ENCODE measurements around the gene ADCY3.

ADCY3 gene

DNA sequence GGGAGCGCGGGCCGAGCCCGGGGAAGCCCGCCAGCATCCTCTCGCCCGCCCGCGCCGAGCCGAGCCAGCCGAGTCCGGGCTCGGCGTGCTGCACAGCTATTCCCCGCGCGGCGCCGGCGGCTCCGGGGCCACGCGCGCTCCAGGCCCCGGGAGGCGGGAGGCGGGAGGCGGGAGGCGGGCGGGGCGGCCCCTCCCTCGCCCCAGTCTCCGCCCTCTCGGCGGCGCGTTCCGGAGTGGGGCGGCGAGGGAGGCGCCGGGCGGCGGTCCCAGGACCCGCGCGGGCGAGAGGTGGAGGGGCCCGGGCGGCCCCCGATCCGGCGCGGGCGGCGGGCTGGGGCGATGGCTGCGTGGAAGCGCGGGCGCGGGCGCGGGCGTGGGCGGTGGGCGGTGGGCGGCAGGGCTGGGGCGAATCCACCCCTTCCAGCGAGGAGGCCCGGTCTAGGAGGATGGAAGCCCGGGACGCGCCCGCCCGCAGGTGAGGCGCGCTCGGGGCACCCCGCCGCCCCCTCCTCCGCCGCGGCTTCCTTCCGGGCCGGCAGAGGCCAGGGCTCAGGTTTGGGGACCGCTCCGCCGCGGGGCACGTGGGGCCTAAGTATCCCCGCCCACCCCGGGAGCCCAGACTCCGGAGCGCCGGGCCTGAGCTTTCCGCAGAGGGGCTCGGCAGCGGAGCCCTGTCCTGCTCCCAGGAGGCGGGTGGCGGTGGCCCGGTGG is at the start of gene ADCY3:
TSS of gene ADCY3 (minus strand) at position 140 of the 711 bp plus-strand sequence. CDS start 1,250 bp downstream, outside the sequence.
- in situ Hi-C loops (cut with MboI; ENCODE audit: low sequenced_read_pairs): no loop called here

- in situ Hi-C loops (cut with MboI; ENCODE audit: low sequenced_read_pairs): loop anchor here (25.0 kb wide), 1 partner anchor 557 kb away; no protein-coding TSS in a partner anchor
These were observed 49.7 kb upstream of the ADCY3 start for GRCh38 chr2:24969784-24970183.

- in situ Hi-C loops (cut with MboI; ENCODE audit: low sequenced_read_pairs): loop anchor here (25.0 kb wide), 1 partner anchor 550 kb away; no protein-coding TSS in a partner anchor
These were observed 41.9 kb upstream of the ADCY3 start for GRCh38 chr2:24961903-24962302.

DNA sequence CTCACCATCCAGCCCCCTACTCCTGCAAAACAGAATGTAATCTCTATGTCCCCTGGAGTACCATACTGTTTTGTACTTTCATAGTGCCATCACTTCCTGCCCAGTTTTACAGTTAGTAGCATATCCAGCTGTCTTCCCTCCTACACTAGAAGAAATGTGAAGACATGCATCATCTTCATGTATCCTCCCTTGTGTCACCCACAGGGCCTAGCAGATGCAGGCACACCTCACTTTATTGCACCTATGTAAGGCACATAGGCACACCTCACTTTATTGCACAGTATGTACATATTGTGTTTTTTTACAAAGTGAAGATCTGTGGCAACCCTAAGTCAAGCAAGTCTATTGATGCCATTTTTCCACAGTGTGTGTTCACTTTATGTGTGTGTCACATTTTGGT is 39.7 kb upstream of the ADCY3 start:
- in situ Hi-C loops (cut with MboI; ENCODE audit: low sequenced_read_pairs): loop anchor here (25.0 kb wide), 1 partner anchor 547 kb away; no protein-coding TSS in a partner anchor

DNA sequence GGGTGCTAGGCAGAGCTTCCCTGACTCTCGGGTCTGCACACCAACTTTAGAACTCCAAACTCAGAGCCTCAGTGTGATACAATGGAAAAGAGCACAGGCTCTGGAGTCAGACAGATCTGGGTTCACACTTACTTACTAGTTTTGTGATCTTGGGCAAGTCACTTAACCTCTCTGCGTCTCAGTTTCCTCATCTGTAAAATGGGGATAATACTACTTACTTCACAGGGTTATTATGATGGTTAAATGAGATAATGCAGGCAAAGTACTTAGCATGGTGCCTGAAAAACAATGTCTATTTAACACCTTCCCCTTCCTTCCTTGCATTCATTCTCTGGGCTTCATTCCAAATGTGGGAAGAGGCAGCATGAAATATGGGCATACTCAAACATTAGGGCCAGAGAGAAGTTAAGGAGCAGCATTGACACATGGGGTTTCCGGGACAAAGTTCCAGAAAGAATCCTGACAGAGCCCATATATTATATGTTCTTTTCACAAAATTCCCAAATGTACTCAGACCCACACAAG is 38.4 kb upstream of the ADCY3 start:
- in situ Hi-C loops (cut with MboI; ENCODE audit: low sequenced_read_pairs): loop anchor here (25.0 kb wide), 1 partner anchor 546 kb away; no protein-coding TSS in a partner anchor

DNA sequence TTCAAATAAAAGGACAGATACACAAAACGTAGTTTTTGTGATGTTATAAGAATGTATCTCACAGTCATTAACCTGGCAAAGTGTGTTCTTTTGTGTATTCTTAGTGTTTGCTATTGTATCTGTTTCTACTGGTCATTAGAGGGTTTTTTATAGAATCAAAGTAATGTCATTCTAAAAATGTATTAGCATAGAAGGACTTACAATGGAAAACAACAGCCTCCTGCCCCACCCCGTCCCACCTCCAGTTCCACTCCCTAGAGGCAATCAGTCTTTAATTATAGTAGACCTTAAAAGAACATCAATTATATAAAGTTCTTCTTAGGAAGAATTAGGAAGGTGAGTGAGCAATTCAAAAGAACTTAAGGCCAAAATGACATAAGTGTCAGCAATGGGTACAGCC is 37.9 kb upstream of the ADCY3 start:
- in situ Hi-C loops (cut with MboI; ENCODE audit: low sequenced_read_pairs): loop anchor here (25.0 kb wide), 1 partner anchor 546 kb away; no protein-coding TSS in a partner anchor

- in situ Hi-C loops (cut with MboI; ENCODE audit: low sequenced_read_pairs): loop anchor here (25.0 kb wide), 1 partner anchor 545 kb away; no protein-coding TSS in a partner anchor
These were observed 37.2 kb upstream of the ADCY3 start for GRCh38 chr2:24957221-24957620.

- in situ Hi-C loops (cut with MboI; ENCODE audit: low sequenced_read_pairs): loop anchor here (25.0 kb wide), 1 partner anchor 544 kb away; no protein-coding TSS in a partner anchor
These were observed 35.9 kb upstream of the ADCY3 start for GRCh38 chr2:24955921-24956320.

- in situ Hi-C loops (cut with MboI; ENCODE audit: low sequenced_read_pairs): loop anchor here (25.0 kb wide), 1 partner anchor 543 kb away; no protein-coding TSS in a partner anchor
These were observed 35.2 kb upstream of the ADCY3 start for GRCh38 chr2:24955232-24955631.

GRCh38 chr2:24950102-24950501 is 30.1 kb upstream of the ADCY3 start:
- in situ Hi-C loops (cut with MboI; ENCODE audit: low sequenced_read_pairs): loop anchor here (25.0 kb wide), 1 partner anchor 538 kb away; no protein-coding TSS in a partner anchor

DNA sequence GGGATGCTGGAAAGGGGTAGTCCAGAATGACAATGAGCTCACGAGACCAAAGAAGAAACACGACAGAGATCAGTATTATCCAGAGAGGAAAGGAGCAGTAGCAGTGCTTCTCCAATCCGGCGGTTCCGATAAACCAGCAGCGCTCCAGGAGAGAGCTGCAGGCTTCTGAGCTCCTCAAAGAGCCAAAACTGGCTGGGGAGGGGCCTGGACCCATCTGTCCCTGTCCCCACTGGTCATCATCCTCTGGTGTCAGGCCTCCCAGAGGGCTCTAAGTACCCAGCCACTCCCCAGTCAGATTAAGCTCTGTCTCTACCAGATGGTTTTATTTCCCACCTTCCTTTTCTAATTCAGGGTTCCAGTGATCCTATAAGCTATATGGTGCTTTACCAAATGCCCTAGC is 28.5 kb upstream of the ADCY3 start:
- in situ Hi-C loops (cut with MboI; ENCODE audit: low sequenced_read_pairs): no loop called here

DNA sequence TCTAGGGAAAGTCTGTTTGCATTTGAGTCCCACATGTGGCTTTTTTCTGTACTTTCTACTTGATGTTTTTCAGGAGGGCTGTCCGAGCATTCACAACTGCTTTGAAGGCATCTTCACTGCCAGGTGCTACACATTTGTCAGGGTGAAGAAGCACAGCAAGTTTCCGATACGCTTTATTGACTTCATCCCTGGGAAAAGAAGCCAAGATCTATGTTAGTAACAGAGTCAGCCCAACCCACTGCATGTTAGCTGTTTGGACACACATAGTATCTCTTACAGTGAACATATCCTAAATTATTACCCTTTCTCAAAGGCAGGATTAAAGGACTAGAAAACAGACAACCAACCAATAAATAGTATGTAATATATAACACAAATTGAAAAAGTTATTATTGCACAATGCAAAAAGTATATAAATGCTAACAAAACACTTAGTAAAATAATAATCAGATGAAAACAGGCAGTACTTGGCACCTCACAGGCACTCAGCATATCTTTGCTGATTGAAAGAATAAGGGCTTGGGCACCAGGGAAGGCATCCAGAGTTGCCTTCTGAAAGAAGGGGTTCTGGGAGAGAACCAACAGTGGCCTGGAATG is 27.6 kb upstream of the ADCY3 start:
- in situ Hi-C loops (cut with MboI; ENCODE audit: low sequenced_read_pairs): no loop called here

DNA sequence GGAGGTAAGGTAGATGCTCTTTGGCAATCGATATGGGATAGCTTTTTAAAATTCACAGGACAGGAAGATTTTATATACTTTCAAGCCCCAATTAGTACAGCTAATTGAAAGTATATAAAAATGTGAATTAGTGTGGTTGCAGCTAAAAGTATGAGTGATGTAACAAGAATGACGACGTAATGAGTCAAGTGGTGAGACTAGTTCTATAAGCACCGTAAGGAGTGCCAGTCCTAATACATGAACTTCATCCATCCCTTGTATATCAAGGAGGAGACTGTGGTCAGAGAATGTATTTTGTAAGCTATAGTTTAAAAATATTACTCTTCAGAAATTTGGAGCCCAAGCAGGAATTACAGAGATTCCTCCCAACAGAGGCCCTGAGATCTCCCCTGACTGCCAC is 25.9 kb upstream of the ADCY3 start:
- in situ Hi-C loops (cut with MboI; ENCODE audit: low sequenced_read_pairs): no loop called here

GRCh38 chr2:24943427-24944053 is 23.5 kb upstream of the ADCY3 start:
- in situ Hi-C loops (cut with MboI; ENCODE audit: low sequenced_read_pairs): no loop called here

DNA sequence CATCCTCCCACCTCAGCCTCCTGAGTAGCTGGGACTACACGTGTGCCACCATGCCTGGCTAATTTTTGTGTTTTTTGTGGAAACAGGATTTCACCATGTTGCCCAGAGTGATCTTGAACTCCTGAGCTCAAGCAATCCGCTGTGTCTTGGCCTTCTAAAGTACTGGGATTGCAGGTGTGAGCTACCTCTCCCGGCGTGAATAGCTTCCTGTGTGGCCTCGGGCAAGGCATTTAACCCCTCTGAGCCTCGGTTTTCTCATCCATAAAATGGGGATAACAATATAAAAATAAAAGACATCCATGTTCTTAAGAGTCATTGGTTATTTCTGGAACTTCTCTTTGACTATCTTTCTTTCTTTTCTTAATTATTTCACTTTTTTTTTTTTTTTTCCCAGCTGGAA is 19.3 kb upstream of the ADCY3 start:
- in situ Hi-C loops (cut with MboI; ENCODE audit: low sequenced_read_pairs): no loop called here

- in situ Hi-C loops (cut with MboI; ENCODE audit: low sequenced_read_pairs): no loop called here
These were observed 17.2 kb upstream of the ADCY3 start for GRCh38 chr2:24937236-24937635.

DNA sequence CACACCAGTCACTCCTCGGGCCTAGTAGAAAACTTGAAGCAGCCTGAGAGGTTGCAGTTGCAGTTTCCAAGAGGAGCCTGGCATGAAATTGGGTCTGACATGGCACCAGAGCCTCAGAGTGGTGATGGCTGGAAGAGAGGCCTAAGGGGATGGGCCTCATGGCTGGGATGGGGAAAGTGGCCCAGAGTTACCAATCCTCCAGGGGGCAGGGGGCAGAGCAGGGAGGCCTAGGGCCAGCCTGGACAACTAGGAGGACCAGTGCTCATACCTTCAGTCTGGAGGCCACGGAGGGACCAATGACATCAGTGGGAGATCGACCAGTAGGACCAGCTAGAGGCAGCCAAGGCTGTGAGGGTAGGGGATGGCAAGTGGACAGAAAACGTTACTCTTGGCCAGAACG is 15.1 kb upstream of the ADCY3 start:
- in situ Hi-C loops (cut with MboI; ENCODE audit: low sequenced_read_pairs): no loop called here

DNA sequence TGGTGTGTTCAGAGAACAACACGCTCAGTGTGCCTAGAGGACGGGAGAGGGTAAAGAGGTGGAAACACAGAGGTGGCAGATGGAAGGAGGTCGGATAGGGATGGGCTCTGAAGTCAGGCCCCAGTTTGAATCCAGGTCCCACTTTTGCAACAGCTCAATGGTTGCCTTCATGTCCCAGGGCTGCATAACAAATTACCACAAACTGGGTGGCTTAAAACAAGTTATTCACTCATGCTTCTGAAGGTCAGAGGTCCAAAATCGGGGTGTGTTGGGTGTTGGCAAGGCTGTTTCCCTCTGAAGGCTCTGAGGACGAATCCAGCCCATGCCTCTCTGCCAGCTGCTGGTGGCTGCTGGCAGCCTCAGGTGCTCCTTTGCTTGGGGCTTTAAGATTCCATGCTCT is 12.7 kb upstream of the ADCY3 start:
- in situ Hi-C loops (cut with MboI; ENCODE audit: low sequenced_read_pairs): no loop called here

DNA sequence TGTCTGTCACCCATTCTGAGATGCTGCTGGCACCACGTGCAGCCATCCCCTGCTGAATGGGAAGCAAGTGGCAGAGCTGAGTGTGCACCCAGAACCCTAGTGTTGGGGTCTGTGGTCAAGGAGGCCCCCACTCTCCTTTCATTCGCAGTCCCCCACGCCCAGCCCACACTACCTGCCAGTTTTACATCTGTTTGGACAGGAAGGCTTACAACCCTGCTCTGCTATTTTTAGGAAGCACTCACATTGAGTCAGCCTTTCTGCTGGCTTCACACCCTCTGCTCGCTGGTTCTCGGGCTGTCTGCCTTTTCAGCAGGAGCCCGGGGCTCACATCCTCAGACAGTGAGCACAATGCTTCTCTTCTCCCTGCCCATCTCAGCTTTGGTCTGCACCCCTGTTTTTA is 10.7 kb upstream of the ADCY3 start:
- in situ Hi-C loops (cut with MboI; ENCODE audit: low sequenced_read_pairs): no loop called here

- in situ Hi-C loops (cut with MboI; ENCODE audit: low sequenced_read_pairs): no loop called here
These were observed 9.2 kb upstream of the ADCY3 start for GRCh38 chr2:24929230-24929629.

DNA sequence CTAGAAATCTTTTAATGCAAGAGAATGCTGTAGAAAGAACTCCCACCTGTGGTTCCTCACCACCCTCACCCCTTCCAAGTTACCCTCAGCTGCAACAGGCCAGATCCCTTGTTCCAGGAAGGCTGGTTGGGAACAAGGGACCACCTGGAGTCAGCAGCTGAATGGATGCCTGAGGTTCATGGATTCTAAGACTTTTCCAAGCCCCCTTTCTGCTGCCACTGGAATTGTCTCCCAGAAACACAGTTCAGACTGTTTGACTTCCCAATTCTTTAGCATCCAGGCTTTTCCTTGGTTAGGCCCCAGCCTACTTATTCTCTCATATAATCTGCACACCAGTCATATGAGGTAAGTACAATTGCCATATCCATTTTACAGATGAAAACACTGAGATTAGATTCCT is 8.0 kb upstream of the ADCY3 start:
- in situ Hi-C loops (cut with MboI; ENCODE audit: low sequenced_read_pairs): no loop called here
